GDM1 (cell line): ENCODE measurements around the gene MAML2.

Experiments
- DNase-seq: peaks from one replicate; lab custom pipeline; 2025; lab: John Stamatoyannopoulos, UW

MAML2 gene

DNA sequence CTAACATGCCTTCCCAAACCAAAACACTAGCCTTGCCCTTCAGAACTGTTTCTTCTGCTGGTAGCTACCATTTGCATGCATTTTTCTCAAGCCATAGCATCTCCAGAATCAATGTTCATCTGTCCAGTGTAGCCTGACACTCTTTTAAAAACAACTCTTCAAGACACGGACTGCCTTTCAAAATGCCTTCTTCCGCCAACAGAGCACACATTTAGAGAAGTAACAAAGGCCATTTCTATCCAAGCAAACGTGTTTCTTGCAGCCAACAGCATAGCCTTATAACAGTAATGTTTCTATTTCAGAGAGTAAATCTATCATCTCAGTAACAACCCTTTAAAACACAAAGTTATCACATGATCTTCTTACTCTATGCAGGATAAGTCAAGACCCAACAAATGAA, 275.8 kb downstream of the MAML2 start:
- no peak for DNase-seq

DNA sequence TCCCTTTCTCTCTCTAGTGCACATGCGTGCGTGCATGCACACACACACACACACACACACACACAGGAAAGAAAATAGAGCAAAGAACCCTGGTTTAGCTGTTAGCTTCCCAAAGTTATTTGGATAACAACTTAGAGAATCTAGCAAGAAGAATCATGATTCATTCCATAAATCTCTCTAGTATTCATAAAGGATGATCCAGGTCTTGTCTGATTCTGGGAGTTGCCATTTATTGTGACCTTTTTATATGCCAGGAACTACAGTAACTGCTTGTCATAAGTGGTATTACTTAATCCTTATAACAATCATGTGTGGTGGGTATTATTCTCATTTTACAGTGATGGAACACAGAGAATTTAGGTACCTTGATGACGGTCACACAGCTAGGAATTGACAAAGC, 277.6 kb downstream of the MAML2 start:
- no peak for DNase-seq

GRCh38 chr11:96063886-96064285, 279.1 kb downstream of the MAML2 start:
- no peak for DNase-seq

- DNase-seq: no peak
These were observed 279.9 kb downstream of the MAML2 start for GRCh38 chr11:96063053-96063452.

GRCh38 chr11:96062134-96062533, 280.9 kb downstream of the MAML2 start:
- no peak for DNase-seq

GRCh38 chr11:96061730-96062129, 281.3 kb downstream of the MAML2 start:
- no peak for DNase-seq

GRCh38 chr11:96061069-96061468, 281.9 kb downstream of the MAML2 start:
- DNase-seq: no peak

- DNase-seq: no peak
These were observed 285.5 kb downstream of the MAML2 start for GRCh38 chr11:96057502-96057901.

DNA sequence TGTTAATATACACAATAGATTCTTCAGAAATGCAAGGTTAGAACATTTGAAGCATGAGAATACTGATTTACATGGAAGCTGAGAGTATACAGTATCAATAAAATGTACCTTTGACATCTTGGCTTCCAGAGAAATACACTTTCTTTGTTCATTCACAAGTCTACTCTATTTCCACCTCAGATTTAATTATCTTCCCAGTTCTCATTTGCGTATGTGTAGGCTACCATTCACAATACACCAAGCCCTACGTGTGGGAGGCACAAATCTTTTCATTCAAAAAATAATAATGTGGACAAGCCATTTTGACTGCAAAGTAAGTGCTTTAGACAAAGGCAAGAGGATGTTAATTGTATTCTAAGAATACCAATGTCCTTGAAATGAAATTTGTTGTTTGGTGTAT, 286.4 kb downstream of the MAML2 start:
- no peak for DNase-seq

GRCh38 chr11:96055706-96056387, 287.1 kb downstream of the MAML2 start:
- DNase-seq: no peak

DNA sequence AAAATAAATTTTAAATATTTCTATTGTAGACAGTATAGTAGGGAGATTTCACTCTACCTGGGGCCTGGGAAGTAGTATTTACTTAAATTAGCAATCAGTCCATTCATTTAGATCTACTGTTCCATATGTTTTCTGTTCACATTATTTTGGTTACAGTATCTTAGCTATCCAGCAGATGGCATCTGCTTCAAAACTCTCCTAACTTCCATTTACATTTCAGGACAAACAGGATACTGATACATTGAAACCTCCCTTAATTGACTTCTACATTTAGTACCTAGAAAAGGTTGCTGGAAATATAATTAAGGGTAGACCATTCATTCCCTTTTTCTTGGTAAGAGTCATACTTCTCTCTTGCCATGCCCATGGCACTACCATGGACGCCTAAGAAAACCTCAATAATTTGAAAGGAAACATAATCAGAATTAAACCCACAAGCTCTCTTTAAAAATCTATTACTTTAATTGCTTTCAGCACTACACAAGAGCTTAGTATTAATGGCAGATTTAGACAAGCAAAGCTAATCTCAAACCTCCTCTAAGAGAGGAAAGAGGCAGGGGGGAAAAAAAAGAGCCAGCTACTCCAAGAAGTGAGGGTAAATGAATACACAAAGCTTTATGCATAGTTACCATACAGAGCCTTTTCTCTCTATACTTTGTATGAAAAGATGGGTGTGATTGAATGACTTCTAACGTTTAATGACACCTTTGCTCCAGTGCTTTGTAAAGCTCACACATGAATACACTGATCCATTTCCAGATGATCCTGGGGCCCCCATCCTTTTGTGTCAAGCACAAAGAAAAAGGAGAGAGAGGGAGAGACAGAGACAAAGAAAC, 287.9 kb downstream of the MAML2 start:
- no peak for DNase-seq

GRCh38 chr11:96052921-96053651, 289.9 kb downstream of the MAML2 start:
- no peak for DNase-seq

DNA sequence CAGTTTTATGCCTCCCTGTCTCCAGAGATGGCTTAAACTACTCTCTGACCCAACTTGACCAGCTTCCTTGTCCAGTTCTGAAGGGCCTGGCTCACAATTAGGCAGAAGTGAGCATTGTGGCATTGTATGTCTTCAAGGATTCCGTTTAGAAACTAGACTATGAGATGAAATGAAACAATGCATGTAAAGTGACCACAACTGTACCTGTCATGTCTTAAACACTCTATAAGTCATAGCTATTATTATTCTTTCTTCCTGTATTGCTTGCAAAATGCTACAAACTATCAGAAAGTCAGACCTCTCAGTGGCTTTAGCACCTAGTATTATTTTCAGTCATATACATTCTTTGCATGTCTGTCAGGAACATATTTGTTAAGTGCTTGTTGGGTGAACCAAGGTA, 291.2 kb downstream of the MAML2 start:
- no peak for DNase-seq

DNA sequence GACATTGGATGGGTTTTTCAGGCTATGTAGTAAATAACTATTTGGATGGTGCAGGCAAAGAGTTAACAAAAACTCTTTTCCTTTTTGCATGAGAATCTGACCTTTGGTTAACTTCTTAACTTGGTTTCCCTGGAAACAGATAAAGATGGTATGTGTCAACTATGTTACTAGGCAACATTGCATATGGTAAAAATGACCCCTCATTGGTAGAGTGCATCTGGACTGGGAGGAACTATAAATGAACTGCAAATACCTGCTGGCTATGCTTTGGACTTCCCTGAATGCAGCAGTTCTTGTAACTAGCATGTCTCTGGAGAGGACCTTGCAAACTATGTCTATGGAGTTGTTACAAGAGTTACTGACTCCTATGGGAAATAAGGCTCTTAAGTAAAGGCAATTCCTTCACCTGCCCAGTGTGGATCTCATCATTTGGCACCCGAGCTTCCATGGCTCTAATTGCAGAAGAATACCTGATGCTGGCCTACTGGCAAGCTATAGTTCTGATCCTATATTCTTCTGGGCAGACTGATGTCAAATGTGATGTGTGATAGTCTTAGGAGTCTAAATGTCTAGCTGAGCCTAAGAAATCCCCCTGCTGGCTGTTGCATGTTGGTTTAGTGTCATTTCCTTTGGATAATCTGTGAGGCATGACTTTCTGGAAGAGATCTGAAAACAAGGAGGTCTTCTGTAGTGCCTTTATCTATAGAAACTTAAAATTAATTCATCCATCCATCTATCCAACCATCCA, 292.4 kb downstream of the MAML2 start:
- no peak for DNase-seq

GRCh38 chr11:96049426-96049825, 293.6 kb downstream of the MAML2 start:
- no peak for DNase-seq

DNA sequence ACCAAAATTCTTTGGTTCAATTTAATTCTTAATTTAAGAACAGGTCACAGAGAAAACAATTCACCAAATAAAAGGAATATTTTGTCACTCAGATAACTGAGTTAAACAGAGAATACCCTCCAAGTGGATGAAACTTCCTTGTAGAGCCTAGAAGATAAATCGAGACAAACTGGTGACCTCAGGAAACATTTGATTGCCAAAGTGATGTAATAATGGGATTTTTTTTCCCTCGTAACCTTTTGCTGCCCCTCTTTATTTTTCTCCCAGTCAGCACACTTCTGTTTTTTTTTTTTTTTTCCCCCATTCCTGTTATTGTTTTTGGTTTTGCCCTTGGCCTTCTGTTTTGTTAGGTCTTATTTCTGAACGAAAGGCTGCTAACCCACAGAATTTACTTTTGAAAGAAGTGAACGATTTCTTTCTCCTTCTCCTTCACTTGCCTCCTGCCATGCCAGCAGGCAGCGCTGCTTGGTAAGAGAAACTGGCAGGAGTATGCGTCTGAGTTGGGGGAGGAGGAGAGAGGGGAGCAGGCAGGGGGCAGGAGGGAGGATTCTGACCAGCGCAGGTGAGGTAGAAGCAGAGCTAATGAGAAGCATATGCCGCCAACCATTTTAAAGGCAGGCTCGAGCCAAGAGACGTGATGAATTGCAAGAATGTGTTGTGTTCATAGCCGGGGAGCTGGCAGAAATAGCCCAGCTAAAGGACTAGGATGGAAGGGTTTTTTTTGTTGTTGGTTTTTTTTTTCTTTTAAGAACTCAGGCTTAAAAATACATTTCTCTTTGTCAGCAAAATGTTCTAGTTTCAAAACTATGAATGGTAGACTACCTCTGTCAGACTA, 297.2 kb downstream of the MAML2 start:
- DNase-seq: no peak

GRCh38 chr11:96044747-96045146, 298.2 kb downstream of the MAML2 start:
- no peak for DNase-seq

- DNase-seq: no peak
These were observed 298.7 kb downstream of the MAML2 start for GRCh38 chr11:96044311-96044710.

GRCh38 chr11:96043291-96043690, 299.7 kb downstream of the MAML2 start:
- no peak for DNase-seq

DNA sequence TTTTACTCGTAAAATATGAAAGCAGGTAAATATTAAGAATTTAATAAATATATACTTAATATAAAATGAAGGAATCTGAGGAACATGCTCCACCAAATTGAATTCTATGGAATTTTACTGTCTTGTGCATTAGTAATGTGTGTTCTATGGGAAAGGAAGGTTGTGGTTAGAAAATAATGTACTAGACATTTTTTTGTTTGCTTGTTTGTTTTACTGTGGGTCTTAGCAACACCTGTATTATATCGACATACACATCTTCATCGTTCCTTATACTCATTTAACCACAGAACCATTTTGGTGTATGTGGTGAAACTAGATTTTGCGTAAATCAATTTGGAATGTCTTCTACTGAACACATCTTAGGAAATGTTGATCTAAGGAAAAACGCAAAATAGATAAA, 304.9 kb downstream of the MAML2 start:
- no peak for DNase-seq

GRCh38 chr11:96037405-96037949, 305.5 kb downstream of the MAML2 start:
- no peak for DNase-seq
